ENCODE measurements around the gene CCDC81.

- TF ChIP-seq CTCF (conservative IDR thresholded peaks at IDR 0.05 in 1 of 2, IDR thresholded peaks at IDR 0.05 in 1 of 2; ENCODE audit: low read depth in 1 of 2, low read length in 2 of 2) (no peak), EZH2 (IDR thresholded peaks at IDR 0.05; ENCODE audit: low read length, missing control alignments) (no peak)
Observed at GRCh38 chr11:86415026-86415425, 40.3 kb downstream of the CCDC81 start.
